Osteoblast (primary cell): ENCODE measurements around the gene SEMA4C. TPM values are rescaled to one million over a fixed set of nuclear protein-coding genes. Genes with fewer than 3 reads are reported as not detected.
A peak's percentile ranks its signal among the peaks of the same experiment; 100 is the strongest.

ENCODE experiments used
- DNase-seq: peaks from one replicate; pipeline ENCODE4 v3.0.0; 2011; ENCODE audit warnings: low spot score, mixed read lengths; ENCODE audit not compliant: insufficient read length; ENCODE audit errors: missing footprints
- H2AFZ ChIP-seq: 2 replicates; pipeline ENCODE4 v1.6.0; 2011; ENCODE audit warnings: mild to moderate bottlenecking, low read length
- H3K27ac ChIP-seq: 2 replicates; pipeline ENCODE4 v1.5.1; 2011; ENCODE audit warnings: mild to moderate bottlenecking, low read depth, low read length, moderate library complexity
- H3K27me3 ChIP-seq: 2 replicates; pipeline ENCODE4 v1.6.0; 2012; ENCODE audit warnings: mild to moderate bottlenecking, control low read depth, inconsistent platforms, low read length, moderate library complexity; ENCODE audit not compliant: insufficient read depth
- H3K36me3 ChIP-seq: 2 replicates; pipeline ENCODE4 v1.5.1; 2011; ENCODE audit warnings: mild to moderate bottlenecking, low read length, control low read depth, moderate library complexity; ENCODE audit not compliant: insufficient read depth
- H3K4me1 ChIP-seq: 2 replicates; pipeline ENCODE4 v1.5.1; 2011; ENCODE audit warnings: mild to moderate bottlenecking, low read length, control low read depth, moderate library complexity; ENCODE audit not compliant: insufficient read depth
- H3K4me2 ChIP-seq: 2 replicates; pipeline ENCODE4 v1.6.0; 2011; ENCODE audit warnings: mild to moderate bottlenecking, low read length; ENCODE audit not compliant: insufficient read depth
- H3K4me3 ChIP-seq: fragments of 200-600 bp; sonication (generic); 3 replicates; pipeline ENCODE4 v1.5.1; 2012; ENCODE audit warnings: mild to moderate bottlenecking, low read length, inconsistent platforms; ENCODE audit not compliant: insufficient read depth
- H3K79me2 ChIP-seq: 2 replicates; pipeline ENCODE4 v1.6.0; 2012; ENCODE audit warnings: mild to moderate bottlenecking, low read length, control low read depth, inconsistent platforms; ENCODE audit not compliant: insufficient read depth
- H3K9me3 ChIP-seq: 2 replicates; pipeline ENCODE4 v1.5.1; 2011; ENCODE audit warnings: low read depth, low read length, control low read depth
- H4K20me1 ChIP-seq: 2 replicates; pipeline ENCODE4 v1.6.0; 2012; ENCODE audit warnings: mild to moderate bottlenecking, low read length, control low read depth; ENCODE audit not compliant: insufficient read depth
- total RNA-seq: library from RNA; depleted of rRNA; stranded (reverse); fragments of >200 nt; gene quantifications from 2 replicates; pipeline ENCODE4 v1.2.3, GENCODE V29; 2012
- TF ChIP-seq, protein P1 (sequence below): IDR thresholded peaks from 2 replicates; pipeline ENCODE4 v1.5.1; 2011; ENCODE audit warnings: mild to moderate bottlenecking, low read depth, low read length, moderate library complexity; ENCODE audit errors: extremely low read depth

The SEMA4C gene
- total RNA-seq, 1 donor: 29.7 TPM

DNA sequence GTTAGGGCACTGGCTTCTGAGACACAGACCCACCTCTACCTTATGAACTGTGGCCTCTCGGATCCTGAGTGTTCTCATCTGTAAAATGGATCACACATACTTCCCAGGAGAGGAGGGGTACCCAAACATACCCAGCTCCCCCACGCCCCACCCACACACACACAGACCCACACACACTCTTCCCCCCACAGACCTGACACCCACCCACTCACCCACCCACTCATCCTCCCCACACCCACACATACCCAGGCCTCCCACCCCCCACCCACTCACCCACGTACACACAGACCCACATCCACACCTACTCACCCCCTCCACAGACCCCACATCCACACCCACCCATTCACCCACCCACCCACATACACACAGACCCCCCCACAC, 24.3 kb upstream of the SEMA4C start:
- Histone ChIP-seq H3K4me1 (peaks cover 17% of the 10 kb centered on the region), H3K27ac (no peak overlapping the region), H3K36me3 (no peaks in the 10 kb centered on the region), H3K4me2 (no peak overlapping the region), H3K79me2 (no peaks in the 10 kb centered on the region), H2AFZ (no peak overlapping the region), H3K27me3 (no peaks in the 10 kb centered on the region), H3K9me3 (no peaks in the 10 kb centered on the region), H4K20me1 (no peaks in the 10 kb centered on the region), H3K4me3 (no peak overlapping the region)
- DNase-seq: no peak
- TF ChIP-seq, protein P1, sequence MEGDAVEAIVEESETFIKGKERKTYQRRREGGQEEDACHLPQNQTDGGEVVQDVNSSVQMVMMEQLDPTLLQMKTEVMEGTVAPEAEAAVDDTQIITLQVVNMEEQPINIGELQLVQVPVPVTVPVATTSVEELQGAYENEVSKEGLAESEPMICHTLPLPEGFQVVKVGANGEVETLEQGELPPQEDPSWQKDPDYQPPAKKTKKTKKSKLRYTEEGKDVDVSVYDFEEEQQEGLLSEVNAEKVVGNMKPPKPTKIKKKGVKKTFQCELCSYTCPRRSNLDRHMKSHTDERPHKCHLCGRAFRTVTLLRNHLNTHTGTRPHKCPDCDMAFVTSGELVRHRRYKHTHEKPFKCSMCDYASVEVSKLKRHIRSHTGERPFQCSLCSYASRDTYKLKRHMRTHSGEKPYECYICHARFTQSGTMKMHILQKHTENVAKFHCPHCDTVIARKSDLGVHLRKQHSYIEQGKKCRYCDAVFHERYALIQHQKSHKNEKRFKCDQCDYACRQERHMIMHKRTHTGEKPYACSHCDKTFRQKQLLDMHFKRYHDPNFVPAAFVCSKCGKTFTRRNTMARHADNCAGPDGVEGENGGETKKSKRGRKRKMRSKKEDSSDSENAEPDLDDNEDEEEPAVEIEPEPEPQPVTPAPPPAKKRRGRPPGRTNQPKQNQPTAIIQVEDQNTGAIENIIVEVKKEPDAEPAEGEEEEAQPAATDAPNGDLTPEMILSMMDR: no peak

DNA sequence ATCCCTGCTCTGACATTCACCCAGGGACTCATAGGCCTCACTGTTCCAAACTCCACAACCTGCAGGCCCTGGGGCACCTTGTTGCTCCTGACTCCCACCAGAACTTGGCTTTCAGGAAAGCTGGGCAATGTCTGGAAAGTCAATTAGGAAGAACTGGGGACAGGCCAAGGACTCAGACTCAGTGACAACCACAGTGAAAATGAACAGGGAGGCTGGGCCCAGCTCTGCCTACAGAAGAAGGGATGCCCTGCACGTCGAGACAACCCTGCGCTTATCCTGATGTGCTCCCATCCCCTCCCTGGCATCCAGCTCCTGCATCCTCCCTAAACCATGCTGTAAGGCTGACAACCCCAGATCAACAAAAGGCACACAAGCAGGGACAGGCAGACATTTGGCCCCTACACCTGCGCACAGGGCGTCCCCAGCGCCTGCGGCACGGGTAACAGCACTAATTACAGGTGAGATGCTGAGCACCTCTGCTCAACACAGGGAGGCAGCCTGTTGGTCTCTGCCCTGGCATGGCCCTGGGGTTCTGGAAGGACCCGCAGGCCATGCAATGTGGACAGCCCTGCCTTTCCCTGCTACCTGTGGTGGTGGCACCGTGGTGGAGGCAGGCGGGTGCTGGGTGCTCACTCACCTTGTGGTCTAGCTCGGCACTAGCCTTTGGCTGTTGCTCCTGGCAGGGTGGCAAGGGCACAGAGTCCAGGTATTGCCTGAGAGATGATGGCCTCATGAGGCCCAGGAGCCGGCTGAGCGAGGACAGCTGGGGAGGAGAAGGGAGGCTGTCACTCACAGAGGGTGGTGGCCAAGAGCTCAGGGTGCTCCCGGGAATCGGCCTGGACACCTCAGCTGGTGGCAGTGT, 23.6 kb upstream of the SEMA4C start:
- no peaks in the 10 kb centered on the region for H3K79me2 ChIP-seq
- H2AFZ ChIP-seq: no peak overlapping the region
- peaks cover 12% of the 10 kb centered on the region for H3K4me1 ChIP-seq
- no peaks in the 10 kb centered on the region for H3K27me3 ChIP-seq
- H3K4me3 ChIP-seq: no peak overlapping the region
- TF ChIP-seq, protein P1: no peak
- no peaks in the 10 kb centered on the region for H4K20me1 ChIP-seq
- H3K27ac ChIP-seq: no peak overlapping the region
- H3K36me3 ChIP-seq: no peaks in the 10 kb centered on the region
- H3K9me3 ChIP-seq: no peaks in the 10 kb centered on the region
- no peak overlapping the region for H3K4me2 ChIP-seq
- DNase-seq: no peak

DNA sequence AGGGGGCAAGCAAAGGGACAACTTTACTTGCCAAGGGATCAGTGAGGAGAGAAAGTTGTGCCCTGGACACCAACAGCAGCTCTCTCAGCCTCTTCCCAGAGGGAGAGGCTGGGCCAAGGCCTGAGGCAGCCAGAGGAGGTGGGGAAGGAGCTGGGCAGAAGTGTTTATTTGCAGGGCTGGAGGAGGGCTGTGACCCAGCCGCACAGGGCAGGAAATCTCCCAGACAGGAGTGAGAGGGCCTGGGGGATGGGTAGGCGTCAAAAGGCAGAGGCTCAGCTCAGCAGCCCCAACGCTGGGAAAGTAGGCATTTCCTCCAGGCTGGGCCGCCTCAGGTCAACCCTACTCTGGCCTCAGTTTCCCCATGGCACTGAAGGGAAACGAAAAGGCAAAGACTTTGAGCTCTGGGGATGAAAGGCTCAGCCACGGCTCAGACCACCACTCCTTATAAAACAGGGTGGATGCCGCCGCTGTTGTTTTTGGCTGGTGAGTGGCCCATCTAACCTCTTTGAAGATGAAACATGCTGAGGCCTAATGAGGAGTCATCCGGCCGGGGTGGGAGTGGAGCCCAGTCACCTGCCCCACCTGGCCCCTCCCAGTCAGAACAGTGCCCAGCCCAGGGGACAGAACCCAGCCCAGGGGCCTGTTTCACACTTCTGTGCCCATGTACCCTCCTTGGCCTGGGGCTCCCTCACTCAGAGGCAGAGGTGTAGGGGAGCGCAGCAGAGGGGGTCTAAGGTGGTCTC, 21.9 kb upstream of the SEMA4C start:
- Histone ChIP-seq H3K9me3 (no peaks in the 10 kb centered on the region), H3K4me2 (no peak overlapping the region), H3K27me3 (no peaks in the 10 kb centered on the region), H2AFZ (peak overlapping the region; percentile 80), H3K27ac (no peak overlapping the region), H3K4me3 (no peak overlapping the region), H3K36me3 (no peaks in the 10 kb centered on the region), H3K79me2 (no peaks in the 10 kb centered on the region), H4K20me1 (no peaks in the 10 kb centered on the region), H3K4me1 (peaks cover 12% of the 10 kb centered on the region)
- TF ChIP-seq, protein P1: no peak
- peak; percentile 89 for DNase-seq

DNA sequence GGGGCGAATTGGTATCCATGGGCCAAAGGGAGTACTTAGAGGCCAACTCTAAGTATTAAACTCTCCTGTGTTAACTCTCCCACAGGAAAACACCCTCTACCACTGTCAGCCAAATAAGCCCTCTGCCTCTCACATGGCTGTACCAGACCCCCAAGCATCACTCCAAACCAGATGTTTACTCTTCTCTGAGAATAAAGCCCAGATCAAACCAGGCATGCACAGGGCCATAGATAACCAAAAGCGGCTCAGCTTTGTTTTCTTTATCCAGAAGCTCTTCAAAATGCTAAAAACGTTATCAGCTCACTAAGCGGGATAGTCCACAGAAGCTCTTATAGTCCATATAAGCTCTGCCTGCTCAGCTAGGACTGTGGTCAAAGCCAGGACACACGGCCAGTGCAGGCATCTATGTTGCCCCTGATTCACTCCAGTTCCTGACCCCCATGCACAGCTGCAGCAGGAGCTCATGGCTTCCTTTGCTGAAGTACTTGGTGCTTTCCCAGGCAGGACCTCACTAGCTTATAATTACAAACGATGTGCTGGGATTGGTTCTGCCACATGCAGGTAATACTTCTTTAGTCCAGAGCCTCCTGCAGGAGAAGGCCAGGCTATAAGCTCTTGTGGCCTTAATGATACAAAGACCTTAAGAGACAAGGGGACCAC, 21.0 kb upstream of the SEMA4C start:
- H3K79me2 ChIP-seq: no peaks in the 10 kb centered on the region
- no peaks in the 10 kb centered on the region for H4K20me1 ChIP-seq
- H3K4me3 ChIP-seq: no peak overlapping the region
- no peak overlapping the region for H3K27ac ChIP-seq
- H3K4me2 ChIP-seq: no peak overlapping the region
- no peaks in the 10 kb centered on the region for H3K27me3 ChIP-seq
- H3K9me3 ChIP-seq: no peaks in the 10 kb centered on the region
- no peaks in the 10 kb centered on the region for H3K36me3 ChIP-seq
- peak overlapping the region; percentile 80 for H2AFZ ChIP-seq
- TF ChIP-seq, protein P1: no peak
- peaks cover 12% of the 10 kb centered on the region for H3K4me1 ChIP-seq
- DNase-seq: no peak
